Measurements from ENCODE around the gene ZNHIT2.
"Not testable (repeated sequence)": the region's sequence is repeated elsewhere in the genome, so short reads cannot be mapped to it uniquely, and the experiment has no call there.

The ZNHIT2 gene

DNA sequence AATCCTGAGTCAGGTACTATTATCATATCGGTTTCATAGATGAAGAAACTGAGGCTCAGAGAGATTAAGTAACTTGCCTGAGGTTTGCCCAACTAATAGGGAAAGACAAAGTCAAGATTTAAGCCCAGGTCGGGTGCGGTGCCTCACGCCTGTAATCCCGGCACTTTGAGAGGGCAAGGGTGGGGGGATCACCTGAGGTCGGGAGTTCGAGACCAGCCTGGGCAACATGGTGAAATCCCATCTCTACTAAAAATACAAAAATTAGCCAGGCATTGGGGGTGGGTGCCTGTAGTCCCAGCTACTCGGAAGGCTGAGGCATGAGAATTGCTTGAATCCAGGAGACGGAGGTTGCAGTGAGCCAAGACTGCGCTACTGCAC, 32.6 kb upstream of the ZNHIT2 start:
- not testable (repeated sequence) for H2AFZ ChIP-seq (ENCODE audit: low read depth, low read length)
- WGBS: 95% methylated on average over 10 of the region's 10 CpGs

DNA sequence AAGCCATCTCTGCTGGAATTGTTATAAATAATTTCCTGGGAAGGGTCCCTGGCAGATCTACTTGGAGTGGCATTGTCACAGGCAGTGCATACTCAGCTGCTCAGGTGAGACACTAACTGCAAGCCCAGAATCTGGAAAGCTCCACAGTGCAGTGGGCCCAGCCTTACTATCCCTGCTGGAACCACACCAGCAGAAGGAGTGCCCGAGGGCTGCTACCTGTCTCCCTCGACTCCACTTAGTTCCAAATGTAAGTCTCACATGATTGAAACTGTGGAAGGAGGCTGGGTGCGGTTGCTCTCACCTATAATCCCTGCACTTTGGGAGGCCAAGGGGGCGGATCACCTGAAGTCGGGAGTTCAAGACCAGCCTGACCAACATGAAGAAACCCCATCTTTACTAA, 31.2 kb upstream of the ZNHIT2 start:
- H3K9me3 ChIP-seq (ENCODE audit: control insufficient read depth, low read length): peaks cover 5% of the 10 kb centered on the region
- no peaks in the 10 kb centered on the region for H3K79me1 ChIP-seq (replicated peaks; ENCODE audit: low read length, poor library complexity, severe bottlenecking)
- no peak overlapping the region for H3K14ac ChIP-seq (ENCODE audit: low read length in 2 of 2)
- peaks cover 0 to 4% of the 10 kb centered on the region in 2 experiments for H3K27me3 ChIP-seq (ENCODE audit: control insufficient read depth in 1 of 2, insufficient read depth in 1 of 2, low read length in 2 of 2)
- WGBS: 90% methylated on average over 5 of the region's 5 CpGs
- DNase-seq: no peak
- H3K4me3 ChIP-seq (ENCODE audit: insufficient read depth in 1 of 2, low read depth in 1 of 2, low read length in 2 of 2): no peak overlapping the region
- no peak overlapping the region for H4K91ac ChIP-seq (ENCODE audit: low read length)
- no peak overlapping the region for H2AK5ac ChIP-seq (ENCODE audit: low read length, severe bottlenecking)
- no peak overlapping the region for H2BK12ac ChIP-seq (ENCODE audit: low read length in 2 of 2)
- no peak overlapping the region for H3K9ac ChIP-seq (ENCODE audit: low read length)
- no peak overlapping the region for H2BK15ac ChIP-seq (ENCODE audit: low read depth, poor library complexity, severe bottlenecking)
- no peak overlapping the region for H2BK120ac ChIP-seq (ENCODE audit: low read depth, low read length)
- H4K8ac ChIP-seq (ENCODE audit: low read length): no peak overlapping the region
- no peak overlapping the region for H3K18ac ChIP-seq (ENCODE audit: low read depth in 1 of 2, low read length in 2 of 2)
- H3K23ac ChIP-seq (ENCODE audit: low read length in 2 of 2): no peak overlapping the region
- no peak overlapping the region for H3K4me2 ChIP-seq (ENCODE audit: low read length, poor library complexity, severe bottlenecking)
- H3K4ac ChIP-seq (ENCODE audit: low read depth in 1 of 2, low read length in 2 of 2): no peak overlapping the region
- H3K27ac ChIP-seq (ENCODE audit: low read length, poor library complexity, severe bottlenecking): no peak overlapping the region
- H2AFZ ChIP-seq (ENCODE audit: low read depth, low read length): no peak overlapping the region
- no peak overlapping the region for H2BK5ac ChIP-seq (ENCODE audit: low read depth, low read length, poor library complexity, severe bottlenecking)
- no peaks in the 10 kb centered on the region for H3K36me3 ChIP-seq (ENCODE audit: control insufficient read depth in 1 of 2, insufficient read depth in 2 of 2, low read depth in 1 of 2, low read length in 2 of 2)
- peaks cover 9% of the 10 kb centered on the region for H3K4me1 ChIP-seq (ENCODE audit: control insufficient read depth, insufficient read depth, low read depth, low read length)

More for the DNA sequence above, 32.6 kb upstream of the ZNHIT2 start:
- H3K27ac ChIP-seq (ENCODE audit: low read length, poor library complexity, severe bottlenecking); DNase-seq; H4K91ac ChIP-seq (ENCODE audit: low read length); H3K4me2 ChIP-seq (ENCODE audit: low read length, poor library complexity, severe bottlenecking); H2BK12ac ChIP-seq (ENCODE audit: low read length in 2 of 2); H3K23ac ChIP-seq (ENCODE audit: low read length in 2 of 2); H3K4ac ChIP-seq (ENCODE audit: low read depth in 1 of 2, low read length in 2 of 2); H3K4me1 ChIP-seq (ENCODE audit: control insufficient read depth, insufficient read depth, low read depth, low read length); H4K8ac ChIP-seq (ENCODE audit: low read length); H3K27me3 ChIP-seq (ENCODE audit: control insufficient read depth in 1 of 2, insufficient read depth in 1 of 2, low read length in 2 of 2); H2AK5ac ChIP-seq (ENCODE audit: low read length, severe bottlenecking); H3K9me3 ChIP-seq (ENCODE audit: control insufficient read depth, low read length); H2BK120ac ChIP-seq (ENCODE audit: low read depth, low read length); H3K79me1 ChIP-seq (replicated peaks; ENCODE audit: low read length, poor library complexity, severe bottlenecking); H3K36me3 ChIP-seq (ENCODE audit: control insufficient read depth in 1 of 2, insufficient read depth in 2 of 2, low read depth in 1 of 2, low read length in 2 of 2); H3K14ac ChIP-seq (ENCODE audit: low read length in 2 of 2); H3K18ac ChIP-seq (ENCODE audit: low read depth in 1 of 2, low read length in 2 of 2); H2BK5ac ChIP-seq (ENCODE audit: low read depth, low read length, poor library complexity, severe bottlenecking); H2BK15ac ChIP-seq (ENCODE audit: low read depth, poor library complexity, severe bottlenecking): not testable (repeated sequence)
- Histone ChIP-seq H3K9ac (ENCODE audit: low read length) (peak overlapping the region; percentile 69), H3K4me3 (ENCODE audit: insufficient read depth in 1 of 2, low read depth in 1 of 2, low read length in 2 of 2) (peak overlapping the region in 1 of 2 experiments; percentile 56)

DNA sequence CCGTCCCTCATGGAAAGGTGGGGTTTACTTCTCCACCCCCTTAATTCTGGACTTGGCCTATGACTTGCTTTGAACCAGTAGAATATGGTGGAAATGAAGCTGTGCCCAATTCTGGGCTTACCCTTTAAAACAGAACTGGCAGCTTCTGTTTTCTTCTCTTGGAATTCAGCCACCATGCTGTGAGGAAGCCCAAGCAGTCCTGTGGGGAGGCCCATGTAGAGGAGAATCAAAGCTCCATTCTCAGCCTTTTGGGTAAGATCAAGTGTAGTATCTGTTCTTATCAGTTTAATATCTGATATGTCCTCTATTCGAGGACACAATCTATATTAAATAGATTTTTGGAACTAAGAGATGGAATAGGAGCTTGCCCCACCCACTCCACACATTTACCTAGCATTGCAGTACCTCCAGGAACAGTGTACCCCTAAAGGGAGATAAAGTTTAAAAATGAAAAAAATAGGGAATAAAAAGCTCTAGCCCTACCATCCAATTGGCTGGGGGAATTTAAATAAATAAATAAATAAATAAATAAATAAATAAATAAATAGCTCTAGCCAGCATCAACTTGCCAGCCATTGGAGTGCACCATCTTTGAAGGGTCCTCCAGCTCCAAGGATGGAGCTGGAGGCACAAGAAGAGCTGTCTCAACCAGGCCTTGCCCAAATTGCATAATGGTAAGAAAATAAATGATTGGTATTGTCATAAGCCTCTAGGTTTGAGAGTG, 30.0 kb upstream of the ZNHIT2 start:
- no peak overlapping the region for H3K4me2 ChIP-seq (ENCODE audit: low read length, poor library complexity, severe bottlenecking)
- H4K91ac ChIP-seq (ENCODE audit: low read length): no peak overlapping the region
- H2AK5ac ChIP-seq (ENCODE audit: low read length, severe bottlenecking): no peak overlapping the region
- no peaks in the 10 kb centered on the region for H3K79me1 ChIP-seq (replicated peaks; ENCODE audit: low read length, poor library complexity, severe bottlenecking)
- H3K36me3 ChIP-seq (ENCODE audit: control insufficient read depth in 1 of 2, insufficient read depth in 2 of 2, low read depth in 1 of 2, low read length in 2 of 2): no peaks in the 10 kb centered on the region
- no peak overlapping the region for H3K23ac ChIP-seq (ENCODE audit: low read length in 2 of 2)
- no CpG with 5 or more reads among the region's 2 CpGs for WGBS
- no peak overlapping the region for H2BK12ac ChIP-seq (ENCODE audit: low read length in 2 of 2)
- H3K18ac ChIP-seq (ENCODE audit: low read depth in 1 of 2, low read length in 2 of 2): no peak overlapping the region
- peaks cover 5% of the 10 kb centered on the region for H3K9me3 ChIP-seq (ENCODE audit: control insufficient read depth, low read length)
- H2BK120ac ChIP-seq (ENCODE audit: low read depth, low read length): no peak overlapping the region
- no peak overlapping the region for H4K8ac ChIP-seq (ENCODE audit: low read length)
- H3K4me1 ChIP-seq (ENCODE audit: control insufficient read depth, insufficient read depth, low read depth, low read length): peaks cover 9% of the 10 kb centered on the region
- no peak overlapping the region for H2BK15ac ChIP-seq (ENCODE audit: low read depth, poor library complexity, severe bottlenecking)
- H3K4me3 ChIP-seq (ENCODE audit: insufficient read depth in 1 of 2, low read depth in 1 of 2, low read length in 2 of 2): no peak overlapping the region
- H3K9ac ChIP-seq (ENCODE audit: low read length): no peak overlapping the region
- no peak overlapping the region for H3K27ac ChIP-seq (ENCODE audit: low read length, poor library complexity, severe bottlenecking)
- no peak overlapping the region for H2BK5ac ChIP-seq (ENCODE audit: low read depth, low read length, poor library complexity, severe bottlenecking)
- DNase-seq: no peak
- peaks cover 0 to 4% of the 10 kb centered on the region in 2 experiments for H3K27me3 ChIP-seq (ENCODE audit: control insufficient read depth in 1 of 2, insufficient read depth in 1 of 2, low read length in 2 of 2)
- no peak overlapping the region for H3K14ac ChIP-seq (ENCODE audit: low read length in 2 of 2)
- no peak overlapping the region for H2AFZ ChIP-seq (ENCODE audit: low read depth, low read length)
- no peak overlapping the region for H3K4ac ChIP-seq (ENCODE audit: low read depth in 1 of 2, low read length in 2 of 2)

DNA sequence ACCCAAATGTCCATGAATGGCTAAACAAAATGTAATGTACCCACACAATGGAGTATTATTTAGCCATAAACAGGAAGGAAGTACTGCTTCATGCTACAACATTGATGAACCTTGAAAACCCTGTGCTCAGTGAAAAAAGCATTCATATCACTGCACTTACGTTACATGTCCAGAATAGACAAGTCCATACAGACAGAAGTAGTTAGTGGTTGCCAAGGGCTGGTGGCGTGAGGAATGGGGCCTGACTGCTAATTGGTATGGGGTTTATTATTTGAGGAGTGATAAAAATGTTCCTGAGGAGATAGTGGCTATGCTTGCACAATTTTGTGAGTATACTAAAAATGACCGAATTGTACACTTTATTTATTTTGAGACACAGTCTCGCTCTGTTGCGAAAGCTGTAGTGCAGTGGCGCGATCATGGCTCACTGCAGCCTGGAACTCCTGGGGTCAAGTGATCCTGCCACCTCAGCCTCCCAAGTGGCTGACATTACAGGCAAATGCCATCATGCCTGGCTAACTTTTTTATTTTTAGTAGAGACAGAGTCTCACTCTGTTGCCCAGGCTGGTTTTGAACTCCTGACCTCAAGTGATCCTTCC, 24.5 kb upstream of the ZNHIT2 start:
- Histone ChIP-seq H4K91ac (ENCODE audit: low read length) (no peak overlapping the region), H3K14ac (ENCODE audit: low read length in 2 of 2) (no peak overlapping the region), H3K9ac (ENCODE audit: low read length) (no peak overlapping the region), H3K23ac (ENCODE audit: low read length in 2 of 2) (no peak overlapping the region), H3K4me3 (ENCODE audit: insufficient read depth in 1 of 2, low read depth in 1 of 2, low read length in 2 of 2) (no peak overlapping the region), H3K4me2 (ENCODE audit: low read length, poor library complexity, severe bottlenecking) (no peak overlapping the region), H3K4me1 (ENCODE audit: control insufficient read depth, insufficient read depth, low read depth, low read length) (peaks cover 1% of the 10 kb centered on the region), H4K8ac (ENCODE audit: low read length) (no peak overlapping the region), H2BK15ac (ENCODE audit: low read depth, poor library complexity, severe bottlenecking) (no peak overlapping the region), H2BK12ac (ENCODE audit: low read length in 2 of 2) (no peak overlapping the region), H2AK5ac (ENCODE audit: low read length, severe bottlenecking) (no peak overlapping the region), H3K27ac (ENCODE audit: low read length, poor library complexity, severe bottlenecking) (no peak overlapping the region), H3K4ac (ENCODE audit: low read depth in 1 of 2, low read length in 2 of 2) (no peak overlapping the region), H2AFZ (ENCODE audit: low read depth, low read length) (no peak overlapping the region), H2BK120ac (ENCODE audit: low read depth, low read length) (no peak overlapping the region), H3K27me3 (ENCODE audit: control insufficient read depth in 1 of 2, insufficient read depth in 1 of 2, low read length in 2 of 2) (peaks cover 5 to 8% of the 10 kb centered on the region in 2 experiments), H3K79me1 (replicated peaks; ENCODE audit: low read length, poor library complexity, severe bottlenecking) (no peaks in the 10 kb centered on the region), H3K36me3 (ENCODE audit: control insufficient read depth in 1 of 2, insufficient read depth in 2 of 2, low read depth in 1 of 2, low read length in 2 of 2) (no peaks in the 10 kb centered on the region), H2BK5ac (ENCODE audit: low read depth, low read length, poor library complexity, severe bottlenecking) (no peak overlapping the region), H3K18ac (ENCODE audit: low read depth in 1 of 2, low read length in 2 of 2) (no peak overlapping the region), H3K9me3 (ENCODE audit: control insufficient read depth, low read length) (peaks cover under 1% of the 10 kb centered on the region)
- 81% methylated on average over 6 of the region's 7 CpGs for WGBS
- DNase-seq: peak; percentile 18

Measured in mesenchymal stem cell (in vitro differentiated cells and primary cell).